Activated T-cell treated with anti-CD3 and anti-CD28 coated beads, Interleukin-2, amount 50 U/mL, for 48 hours (primary cell): ENCODE data around the gene F12.
"Not testable (repeated sequence)": the region's sequence is repeated elsewhere in the genome, so short reads cannot be mapped to it uniquely, and the experiment has no call there.

ENCODE experiments used
- DNase-seq, 2 experiments: peaks; one replicate each; pipeline ENCODE4 v3.0.0-alpha.2; 2020

The F12 gene

GRCh38 chr5:177432143-177432838 lies 22.9 kb upstream of the F12 start:
- peak in 1 of 2 experiments; percentile 77 for DNase-seq

GRCh38 chr5:177431317-177432142 lies 22.2 kb upstream of the F12 start:
- peak; percentile 85 to 89 for DNase-seq

GRCh38 chr5:177430972-177431316 lies 21.6 kb upstream of the F12 start:
- DNase-seq: no peak

GRCh38 chr5:177430140-177430951 lies 21.0 kb upstream of the F12 start:
- DNase-seq: peak; percentile 53 to 54

DNA sequence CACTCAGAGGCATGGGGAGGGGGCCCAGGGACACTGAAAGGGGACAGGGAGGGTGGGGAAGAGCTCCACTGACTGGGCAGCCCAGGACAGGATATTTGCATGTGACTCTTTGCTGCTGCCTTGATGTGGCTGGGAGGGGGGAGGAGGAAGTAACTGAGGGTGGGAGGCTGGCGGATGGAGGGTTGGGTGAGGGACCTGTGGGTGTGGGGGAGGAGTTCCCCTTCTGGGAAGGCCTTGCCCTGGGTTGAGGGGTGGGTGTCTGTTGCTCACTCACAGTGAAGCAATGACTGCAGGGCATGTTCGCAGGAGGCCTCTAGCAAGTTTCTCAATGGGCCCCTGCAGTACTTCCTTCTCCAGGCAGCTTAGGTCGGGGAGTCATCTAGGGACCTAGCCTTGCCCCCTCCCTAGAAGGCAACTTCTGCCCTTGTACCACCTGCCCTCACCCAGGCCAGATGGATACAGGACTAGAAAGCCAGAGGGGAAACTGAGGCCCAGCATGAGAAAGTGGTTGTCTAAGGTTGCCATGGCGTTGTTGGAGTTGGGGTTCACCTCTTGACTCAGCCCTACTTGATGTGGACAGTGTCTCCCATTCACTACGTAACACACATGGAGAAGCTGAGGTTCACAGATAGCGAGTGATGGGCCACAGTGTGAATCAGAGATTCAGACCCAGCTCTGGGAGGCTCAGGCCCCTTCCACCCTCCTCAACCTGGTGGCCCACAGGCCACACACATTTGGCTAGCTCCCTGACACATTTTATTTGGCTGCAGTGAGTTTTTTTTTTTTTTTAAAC lies 20.1 kb upstream of the F12 start:
- DNase-seq: peak; percentile 90 to 91

DNA sequence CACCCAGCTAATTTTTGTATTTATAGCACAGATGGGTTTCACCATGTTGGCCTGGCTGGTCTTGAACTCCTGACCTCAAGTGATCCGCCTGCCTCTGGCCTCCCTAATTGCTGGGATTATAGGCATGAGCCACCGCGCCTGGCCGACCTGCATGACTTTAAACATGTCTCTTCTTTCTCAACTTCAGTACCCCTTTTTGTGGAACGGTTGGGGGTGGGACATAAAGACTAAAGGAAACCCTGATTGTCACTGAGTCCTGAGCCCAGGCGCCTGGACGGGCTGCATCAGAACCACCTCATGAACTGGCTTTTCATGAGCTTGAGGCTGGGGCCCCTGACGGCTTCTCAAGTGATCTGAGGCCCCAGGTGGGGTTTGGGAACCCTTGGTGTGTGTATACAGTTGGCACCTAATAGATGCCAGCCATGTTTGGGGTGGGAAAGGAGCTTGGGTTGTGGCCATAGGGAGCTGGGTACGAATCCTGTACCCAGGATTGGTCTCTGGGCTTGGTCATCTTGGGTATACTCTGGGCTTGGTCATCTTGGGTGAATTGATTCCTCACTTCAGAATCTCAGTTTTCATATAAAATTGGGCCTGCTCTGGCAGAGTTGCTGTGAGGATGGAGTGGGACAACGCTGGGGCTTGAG lies 19.3 kb upstream of the F12 start:
- peak; percentile 45 to 60 for DNase-seq

DNA sequence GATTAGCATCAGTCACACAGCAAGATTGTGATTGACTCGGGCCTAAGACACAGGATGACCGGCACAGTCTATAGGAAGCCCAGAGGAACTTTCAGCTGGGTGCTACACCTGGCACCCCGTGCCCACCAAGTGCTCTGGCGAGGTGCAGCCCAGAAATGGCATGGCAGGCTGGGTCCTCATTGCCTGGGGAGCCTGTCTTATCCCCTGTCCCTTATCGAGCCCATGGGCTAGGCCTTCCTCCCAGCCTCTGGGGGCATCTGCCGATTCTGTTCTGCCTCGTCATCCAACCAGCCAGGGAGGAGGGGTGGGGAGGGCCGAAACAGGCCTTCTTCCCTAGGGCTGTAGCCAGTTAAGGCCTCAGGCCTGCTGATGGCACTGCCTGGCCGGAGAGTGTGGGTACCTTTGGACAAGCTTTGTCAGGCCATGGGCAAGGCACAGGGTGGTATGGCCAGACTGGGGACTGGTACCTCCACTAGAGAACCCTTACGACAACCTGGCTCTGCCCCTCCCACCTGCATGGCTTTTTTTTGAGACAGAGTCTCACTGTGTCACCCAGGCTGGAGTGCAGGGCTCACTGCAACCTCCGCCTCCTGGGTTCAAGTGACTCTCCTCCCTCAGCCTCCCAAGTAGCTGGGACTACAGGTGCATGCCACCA lies 18.7 kb upstream of the F12 start:
- DNase-seq: peak; percentile 77 to 80

GRCh38 chr5:177427211-177427822 lies 18.0 kb upstream of the F12 start:
- DNase-seq: no peak

- DNase-seq: peak; percentile 78 to 80
These were observed 17.3 kb upstream of the F12 start, which contains the start of gene GRK6 for GRCh38 chr5:177426566-177427210. TSS of gene GRK6 (plus strand) at chr5:177426676. CDS start at chr5:177426846, 170 bp downstream.

GRCh38 chr5:177425801-177426565 lies 16.6 kb upstream of the F12 start:
- peak; percentile 99 for DNase-seq

GRCh38 chr5:177425196-177425800 lies 15.9 kb upstream of the F12 start:
- no peak for DNase-seq

GRCh38 chr5:177423671-177424070 lies 14.3 kb upstream of the F12 start:
- no peak for DNase-seq

GRCh38 chr5:177421062-177421798 lies 11.9 kb upstream of the F12 start:
- no peak for DNase-seq

DNA sequence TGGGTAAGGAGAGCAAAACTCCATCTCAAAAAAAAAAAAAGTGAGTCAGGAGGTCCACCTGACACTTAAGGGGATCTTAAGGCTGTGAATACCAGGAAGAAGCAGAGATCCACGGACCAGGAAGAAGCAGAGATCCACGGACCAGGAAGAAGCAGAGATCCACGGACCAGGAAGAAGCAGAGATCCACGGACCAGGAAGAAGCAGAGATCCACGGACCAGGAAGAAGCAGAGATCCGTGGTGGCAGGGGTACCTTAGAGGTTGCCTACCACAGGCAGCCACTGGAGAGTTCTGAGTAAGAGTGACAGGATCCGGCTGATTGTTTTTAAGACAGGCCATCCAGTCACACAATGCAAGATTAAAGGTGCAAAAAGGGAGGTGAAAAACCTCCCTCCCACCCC lies 11.1 kb upstream of the F12 start:
- DNase-seq: not testable (repeated sequence)

DNA sequence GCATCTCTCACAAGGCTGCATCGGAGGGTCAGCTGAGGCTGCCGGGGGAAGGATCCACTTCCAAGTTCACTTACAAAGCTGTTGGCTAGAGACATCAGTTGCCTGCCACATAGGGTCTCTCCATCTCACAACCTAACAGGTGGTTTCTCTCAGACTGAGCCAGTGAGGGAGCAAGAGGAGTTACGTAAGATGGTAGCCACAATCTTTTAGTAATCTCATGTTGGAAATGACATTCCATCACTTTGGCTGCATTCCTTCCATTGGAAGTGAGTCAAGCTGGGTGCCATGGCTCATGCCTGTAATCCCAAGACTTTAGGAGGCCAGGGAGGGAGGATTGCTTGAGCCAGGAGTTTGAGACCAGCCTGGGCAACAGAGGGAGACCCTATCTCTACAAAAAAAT lies 9.7 kb upstream of the F12 start:
- no peak for DNase-seq

DNA sequence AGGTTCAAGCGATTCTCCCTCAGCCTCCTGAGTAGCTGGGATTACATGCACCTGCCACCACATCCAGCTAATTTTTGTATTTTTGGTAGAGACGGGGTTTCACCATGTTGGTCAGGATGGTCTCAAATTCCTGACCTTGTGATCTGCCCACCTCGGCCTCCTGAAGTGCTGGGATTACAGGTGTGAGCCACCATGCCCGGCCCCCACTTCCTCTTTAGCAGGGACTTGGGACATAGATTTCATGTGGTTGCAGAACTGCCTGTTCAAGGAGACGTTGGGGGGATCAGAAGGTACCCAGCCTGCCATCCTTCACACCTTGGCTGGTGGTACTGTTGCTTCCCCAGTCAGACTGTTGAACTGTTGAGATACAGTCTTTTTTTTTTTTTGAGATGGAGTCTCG lies 7.7 kb upstream of the F12 start:
- not testable (repeated sequence) for DNase-seq

DNA sequence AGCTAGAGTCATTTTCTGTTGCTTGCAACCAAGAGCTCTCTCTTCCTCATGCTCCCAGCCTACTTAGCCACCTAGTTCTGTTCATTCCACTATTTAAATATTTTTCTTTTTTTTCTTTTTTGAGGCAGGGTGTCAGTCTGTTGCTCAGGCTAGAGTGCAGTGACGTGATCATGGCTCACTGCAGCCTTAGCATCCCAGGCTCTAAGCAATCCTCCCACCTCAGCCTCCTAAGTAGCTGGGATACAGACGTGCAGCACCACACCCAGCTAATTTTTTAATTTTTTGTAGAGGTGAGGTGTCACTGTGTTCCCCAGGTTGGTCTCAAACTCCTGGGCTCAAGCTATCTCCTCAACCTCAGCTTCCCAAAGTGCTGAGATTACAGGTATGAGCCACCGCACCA lies 5.1 kb upstream of the F12 start:
- DNase-seq: no peak

GRCh38 chr5:177412603-177413233 lies 3.4 kb upstream of the F12 start:
- peak; percentile 50 to 52 for DNase-seq
